Measurements from ENCODE around the gene CAGE1.

DNA sequence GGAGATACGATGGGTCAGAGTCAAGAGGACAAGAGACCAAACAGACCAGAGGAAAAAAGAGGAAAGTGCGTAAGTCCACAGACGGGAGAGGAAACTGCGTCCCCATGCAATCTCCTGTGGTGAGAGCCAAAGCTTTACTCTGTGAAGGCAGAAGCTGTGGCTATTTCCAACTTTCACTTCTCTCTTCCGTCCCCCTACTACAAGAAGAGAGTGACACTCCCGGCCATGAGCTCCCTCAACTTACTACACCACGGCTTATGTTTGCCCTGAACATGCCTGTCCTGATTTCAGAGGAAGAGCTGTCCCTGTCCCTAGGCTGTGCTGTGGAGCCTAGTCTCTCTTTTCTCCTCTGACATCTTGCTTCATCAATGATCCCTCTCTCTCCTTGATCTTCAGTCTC lies 65.0 kb downstream of the CAGE1 start:
- no peak for TF ChIP-seq POLR2A (IDR thresholded peaks at IDR 0.05)
- no peak for TF ChIP-seq EP300 (IDR thresholded peaks at IDR 0.05)

Data from suprapubic skin (tissue), 2 donors.